ENCODE results near the gene EFNA5.

EFNA5 gene

GRCh38 chr5:107532916-107533315 is 137.8 kb downstream of the EFNA5 start:
- H3K36me3 ChIP-seq, result no peaks in the 10 kb centered on the region
- H3K9me3 ChIP-seq (ENCODE audit: severe bottlenecking), result no peaks in the 10 kb centered on the region
- no peak overlapping the region for H3K4me3 ChIP-seq (ENCODE audit: low read depth, low read length)
- no peak for TF ChIP-seq CTCF (IDR thresholded peaks at IDR 0.05; ENCODE audit: low read depth, low read length)
- DNase-seq, result no peak
- H3K27ac ChIP-seq, result no peak overlapping the region
- H3K27me3 ChIP-seq (ENCODE audit: insufficient read depth, low read depth, severe bottlenecking), result no peaks in the 10 kb centered on the region

- no peak overlapping the region for H3K27ac ChIP-seq
- no peaks in the 10 kb centered on the region for H3K36me3 ChIP-seq
- H3K9me3 ChIP-seq (ENCODE audit: severe bottlenecking), result no peaks in the 10 kb centered on the region
- DNase-seq, result no peak
- H3K4me3 ChIP-seq (ENCODE audit: low read depth, low read length), result no peak overlapping the region
- no peak for TF ChIP-seq CTCF (IDR thresholded peaks at IDR 0.05; ENCODE audit: low read depth, low read length)
- no peaks in the 10 kb centered on the region for H3K27me3 ChIP-seq (ENCODE audit: insufficient read depth, low read depth, severe bottlenecking)
Observed at GRCh38 chr5:107532169-107532878, 138.4 kb downstream of the EFNA5 start.

DNA sequence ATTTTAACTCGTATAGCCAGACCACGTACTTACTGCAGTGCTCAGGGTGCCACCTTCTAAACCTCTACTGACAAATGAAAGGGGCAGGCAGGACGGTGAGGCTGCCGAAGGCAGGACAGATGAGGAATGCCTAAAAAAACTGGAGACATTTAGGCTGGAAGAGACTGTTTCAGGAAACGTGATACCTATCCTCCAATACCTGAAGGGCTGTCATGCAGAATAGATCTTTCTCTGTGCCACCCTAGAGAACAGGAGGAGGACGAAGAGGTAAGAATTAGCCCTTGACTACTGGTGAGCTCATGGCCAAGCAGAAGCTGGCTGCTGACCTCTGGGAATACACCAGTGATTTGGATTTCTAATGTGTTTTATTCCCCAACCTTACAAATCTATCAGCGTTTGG is 139.4 kb downstream of the EFNA5 start:
- no peaks in the 10 kb centered on the region for H3K27me3 ChIP-seq (ENCODE audit: insufficient read depth, low read depth, severe bottlenecking)
- H3K4me3 ChIP-seq (ENCODE audit: low read depth, low read length), result no peak overlapping the region
- no peaks in the 10 kb centered on the region for H3K36me3 ChIP-seq
- DNase-seq, result no peak
- no peak overlapping the region for H3K27ac ChIP-seq
- no peak for TF ChIP-seq CTCF (IDR thresholded peaks at IDR 0.05; ENCODE audit: low read depth, low read length)
- no peaks in the 10 kb centered on the region for H3K9me3 ChIP-seq (ENCODE audit: severe bottlenecking)

DNA sequence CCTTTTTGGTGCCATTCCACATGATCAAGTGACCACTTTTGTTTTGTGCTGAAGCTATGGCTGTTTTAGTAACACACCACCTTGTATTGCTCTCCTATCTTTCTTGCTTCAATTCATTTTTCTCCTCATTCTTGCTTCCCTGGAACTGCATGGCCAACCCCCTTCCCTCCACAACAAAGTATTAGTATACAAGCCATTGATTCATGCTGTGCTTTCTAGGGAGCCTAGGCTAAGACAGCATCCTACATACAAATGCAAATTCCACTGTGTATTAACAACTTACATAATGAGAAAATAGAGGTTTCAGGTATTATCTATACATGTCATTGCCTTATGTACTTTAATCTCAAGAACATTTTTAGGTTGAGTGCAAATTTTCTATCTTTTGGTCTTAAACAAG is 141.1 kb downstream of the EFNA5 start:
- no peaks in the 10 kb centered on the region for H3K36me3 ChIP-seq
- TF ChIP-seq CTCF (IDR thresholded peaks at IDR 0.05; ENCODE audit: low read depth, low read length), result no peak
- H3K4me3 ChIP-seq (ENCODE audit: low read depth, low read length), result no peak overlapping the region
- no peak overlapping the region for H3K27ac ChIP-seq
- H3K27me3 ChIP-seq (ENCODE audit: insufficient read depth, low read depth, severe bottlenecking), result no peaks in the 10 kb centered on the region
- no peak for DNase-seq
- H3K9me3 ChIP-seq (ENCODE audit: severe bottlenecking), result no peaks in the 10 kb centered on the region

GRCh38 chr5:107526270-107526937 is 144.3 kb downstream of the EFNA5 start:
- Histone ChIP-seq H3K27me3 (ENCODE audit: insufficient read depth, low read depth, severe bottlenecking) (no peaks in the 10 kb centered on the region), H3K27ac (no peak overlapping the region), H3K4me3 (ENCODE audit: low read depth, low read length) (no peak overlapping the region), H3K9me3 (ENCODE audit: severe bottlenecking) (no peaks in the 10 kb centered on the region), H3K36me3 (no peaks in the 10 kb centered on the region)
- DNase-seq, result no peak
- no peak for TF ChIP-seq CTCF (IDR thresholded peaks at IDR 0.05; ENCODE audit: low read depth, low read length)

Data from WERI-Rb-1 (cell line).